Activated CD4-positive, alpha-beta T cell treated with anti-CD3 and anti-CD28 coated beads, Interleukin-2, Interleukin-6, amounts not matched to agents 100 ng/mL and 50 ng/mL, durations not matched to agents 16 hours and 8 hours (primary cell): ENCODE data around the gene MAPRE2.

Experiments used
- DNase-seq: peaks from one replicate; pipeline ENCODE4 v3.0.0-alpha.2; 2020

MAPRE2 gene

DNA sequence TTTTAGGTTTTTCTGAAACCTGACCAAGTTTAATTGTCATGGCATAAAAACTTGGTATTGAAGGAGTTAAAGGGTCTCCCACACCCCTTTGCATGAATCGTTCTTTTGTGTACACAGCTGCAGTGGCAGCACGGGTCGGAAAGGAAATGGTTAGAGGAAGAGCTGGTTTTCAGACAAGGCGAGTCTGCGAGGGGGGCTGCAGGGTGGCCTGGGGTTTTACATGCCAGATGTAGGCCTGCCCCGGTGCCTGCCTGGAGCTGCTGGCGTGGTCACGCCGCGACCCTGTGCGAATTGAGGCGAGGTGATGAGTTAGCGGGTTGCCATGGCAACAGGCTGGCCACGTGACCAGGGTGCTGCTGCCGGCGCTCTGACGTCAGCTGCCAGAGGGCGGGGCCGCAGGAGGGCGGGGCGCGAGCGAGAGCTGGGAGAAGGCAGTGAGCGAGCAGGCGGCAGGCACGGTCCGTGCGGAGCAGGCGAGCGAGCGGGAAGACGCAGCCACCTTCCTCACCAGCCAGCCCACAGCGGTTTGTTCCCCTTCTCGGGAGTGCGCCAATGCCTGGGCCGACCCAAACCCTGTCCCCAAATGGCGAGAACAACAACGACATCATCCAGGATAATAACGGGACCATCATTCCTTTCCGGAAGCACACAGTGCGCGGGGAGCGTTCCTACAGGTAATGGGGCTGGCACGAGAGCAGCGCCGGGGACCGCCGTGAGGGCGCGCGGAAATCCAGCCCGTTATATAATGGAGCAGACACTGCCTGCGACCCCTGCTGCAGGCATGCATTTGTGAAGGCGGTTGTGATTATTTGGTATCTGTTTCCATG is at the start of gene MAPRE2:
Gene MAPRE2 (plus strand): TSS at position 426 of the 827 bp plus-strand sequence. CDS start 127 bp downstream, at position 553.
- peak; percentile 99 for DNase-seq

DNA sequence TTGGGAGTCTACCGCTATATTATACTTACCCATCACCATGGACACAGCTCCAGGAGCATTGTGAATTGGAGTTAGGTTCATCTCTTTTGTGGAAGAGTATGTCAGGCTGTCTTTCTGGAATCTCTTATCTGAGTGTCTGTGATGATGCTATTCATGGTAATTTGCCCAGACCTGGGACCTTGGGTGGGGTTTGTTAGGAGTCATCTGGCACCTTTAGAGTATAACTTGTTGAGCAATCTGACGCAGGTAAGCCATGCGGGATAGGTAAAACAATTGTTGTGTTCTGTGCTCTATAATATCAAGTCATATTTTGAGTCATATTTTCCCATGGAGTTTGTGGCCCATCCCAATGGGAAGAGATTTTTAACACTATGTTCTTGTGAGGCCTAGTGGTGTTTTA is 49.7 kb upstream of the MAPRE2 start:
- DNase-seq, result no peak

DNA sequence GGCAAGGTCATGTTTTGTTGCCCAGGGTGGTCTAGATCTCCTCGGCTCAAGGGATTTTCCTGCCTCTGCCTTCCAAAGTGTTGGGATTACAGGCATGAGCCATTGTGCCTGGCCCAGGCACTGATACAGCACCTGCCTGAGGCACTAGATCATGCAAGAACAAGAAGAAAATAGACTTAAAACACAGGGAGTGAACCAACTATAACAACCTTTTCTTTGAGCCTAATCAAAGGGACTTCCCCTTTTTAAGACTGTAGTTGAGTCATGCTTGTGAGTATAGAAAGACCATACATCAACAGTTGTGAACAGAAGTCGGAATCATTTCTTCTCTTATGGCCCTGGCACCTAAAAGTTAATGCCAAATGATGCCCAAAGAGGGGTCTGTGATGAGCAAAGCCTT is 47.9 kb upstream of the MAPRE2 start:
- DNase-seq, result no peak

DNA sequence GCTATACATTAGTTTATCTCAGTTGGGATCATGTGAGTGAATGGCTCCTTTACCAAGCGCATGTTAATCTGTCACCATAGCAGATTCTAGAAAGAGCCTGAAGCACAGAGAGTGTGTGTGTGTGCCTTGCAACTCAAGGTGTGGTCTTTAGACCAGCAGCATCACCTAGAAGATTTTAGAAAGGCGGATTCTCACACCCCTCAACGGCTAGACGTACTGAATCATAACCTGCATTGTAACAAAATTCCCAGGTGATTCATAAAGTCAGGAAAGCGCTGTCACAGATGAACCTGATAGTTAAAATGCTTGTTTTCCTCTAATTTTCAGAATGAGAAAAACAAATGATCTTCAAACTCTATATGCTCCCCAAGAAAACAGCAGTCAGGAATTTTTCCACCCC is 45.5 kb upstream of the MAPRE2 start:
- DNase-seq, result no peak

DNA sequence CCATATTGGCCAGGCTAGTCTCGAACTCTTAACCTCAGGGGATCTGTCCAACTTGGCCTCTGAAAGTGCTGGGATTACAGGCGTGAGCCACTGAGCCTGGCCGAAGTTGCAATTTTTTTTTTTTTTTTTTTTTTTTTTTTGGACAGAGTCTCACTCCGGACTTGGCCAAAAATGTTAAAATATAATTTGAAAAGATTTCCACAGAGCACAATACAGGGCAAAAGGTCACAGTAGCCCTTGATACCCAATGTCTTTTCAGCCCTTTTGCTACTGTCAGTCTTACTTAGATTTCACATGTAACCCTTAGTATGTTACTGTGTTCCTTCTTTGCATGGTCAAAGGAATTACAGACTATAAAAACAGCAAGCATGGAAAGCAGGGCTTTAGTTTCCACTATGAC is 42.6 kb upstream of the MAPRE2 start:
- no peak for DNase-seq

DNA sequence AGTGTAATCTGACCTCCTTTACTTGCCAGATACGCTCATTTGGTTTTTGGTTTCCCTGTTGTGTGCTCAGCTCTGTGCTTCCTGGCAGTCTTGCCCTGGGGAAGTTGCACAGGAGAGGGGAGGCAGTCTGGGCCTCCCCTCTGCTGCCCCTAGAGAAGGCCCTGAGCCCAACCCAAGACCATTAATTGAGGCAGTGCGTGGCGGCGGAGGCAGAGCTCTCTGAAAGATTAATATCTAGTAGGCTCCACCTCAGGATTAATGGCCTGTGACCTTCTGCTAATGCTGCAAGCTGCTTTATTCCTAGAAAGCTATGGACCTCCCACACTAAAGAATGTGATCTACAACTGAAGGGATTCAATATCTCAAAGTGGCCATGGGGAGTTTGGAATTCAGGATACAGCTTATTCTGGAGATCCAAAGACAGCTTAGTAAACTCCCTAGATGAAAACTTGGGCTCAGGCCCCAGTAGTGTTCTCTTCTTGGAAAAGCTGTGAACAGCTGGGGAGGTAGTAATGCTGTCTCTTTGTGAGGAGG is 41.4 kb upstream of the MAPRE2 start:
- DNase-seq, result no peak

DNA sequence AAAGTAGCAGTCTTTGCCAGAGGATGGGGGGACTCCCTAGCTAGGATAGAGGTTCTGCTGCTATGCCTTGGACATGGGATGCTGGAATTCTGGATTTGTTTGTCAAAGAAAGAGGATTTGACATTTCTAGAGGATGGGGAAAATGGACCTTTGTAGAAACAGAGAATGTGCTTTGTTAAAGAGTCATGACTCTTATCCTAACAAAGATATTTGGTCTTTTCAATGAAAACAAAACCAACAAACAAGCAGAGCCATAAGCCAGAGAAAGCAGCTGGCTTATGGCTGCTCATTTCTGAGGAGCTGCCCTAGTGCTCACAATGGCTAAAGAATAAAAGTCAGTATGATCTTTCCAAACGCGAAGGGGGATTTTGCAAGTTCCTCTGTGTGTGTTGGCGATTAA is 40.8 kb upstream of the MAPRE2 start:
- no peak for DNase-seq

DNA sequence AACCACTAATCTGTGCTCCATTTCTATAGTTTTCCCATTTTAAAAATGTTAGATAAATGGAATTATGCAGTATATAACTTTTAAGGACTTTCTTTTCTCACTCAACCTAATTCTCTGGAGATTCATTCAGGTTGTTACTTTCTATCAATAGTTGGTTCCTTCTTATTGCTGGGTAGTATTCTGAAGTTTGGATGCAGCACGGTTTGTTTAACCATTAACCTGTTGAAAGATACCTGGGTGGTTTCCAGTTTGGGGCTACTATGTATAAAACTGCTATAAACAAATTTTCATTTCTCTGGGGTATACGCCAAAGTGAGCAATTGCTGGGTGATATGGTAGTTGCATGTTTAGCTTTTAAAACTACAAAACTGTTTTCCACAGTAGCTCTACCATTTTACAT is 39.1 kb upstream of the MAPRE2 start:
- DNase-seq, result no peak

DNA sequence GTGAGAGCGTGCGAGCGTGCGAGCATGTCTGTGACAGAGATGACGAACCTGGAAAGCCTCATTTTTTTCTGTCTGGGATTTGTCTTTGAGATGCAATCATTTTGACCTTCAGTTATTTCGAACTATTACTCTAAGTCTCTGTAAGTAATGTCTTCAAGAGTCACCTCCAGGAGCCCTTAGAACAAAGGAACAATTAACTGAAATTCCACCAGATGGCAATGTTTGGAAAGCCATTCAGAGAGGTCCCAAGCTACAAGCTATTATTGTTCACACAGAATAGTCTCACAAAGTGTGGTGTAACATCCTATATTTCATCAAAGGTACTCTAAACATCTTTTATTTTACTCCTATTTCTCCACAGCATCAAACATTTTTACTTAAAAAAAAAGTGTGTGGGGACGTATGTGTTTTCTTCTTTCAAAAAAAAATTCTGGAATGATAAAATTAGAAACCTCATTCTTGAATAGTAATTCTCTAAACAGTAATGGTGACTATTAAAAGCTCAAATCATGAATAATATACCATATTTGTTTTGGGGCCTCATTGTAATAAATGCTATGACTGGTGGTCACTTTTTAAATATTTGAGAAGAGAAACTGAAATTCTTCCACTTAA is 35.1 kb upstream of the MAPRE2 start:
- DNase-seq, result peak; percentile 58

DNA sequence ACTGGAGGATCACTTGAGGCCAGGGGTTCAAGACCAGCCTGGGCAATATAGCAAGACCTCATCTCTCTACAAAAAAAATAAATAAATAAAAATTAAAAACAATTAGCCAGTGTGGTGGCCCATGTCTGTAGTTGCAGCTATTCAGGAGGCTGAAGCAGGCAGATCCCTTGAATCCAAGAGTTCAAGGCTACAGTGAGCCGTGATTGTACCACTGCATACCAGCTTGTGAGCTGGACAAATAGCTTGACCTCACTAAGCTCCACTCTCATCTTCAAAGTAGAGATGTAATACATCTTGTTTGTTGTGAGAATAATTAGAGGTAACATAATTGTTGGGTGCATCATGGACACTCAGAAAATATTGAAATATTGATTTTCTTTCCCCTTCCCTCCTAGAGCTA is 31.1 kb upstream of the MAPRE2 start:
- no peak for DNase-seq

DNA sequence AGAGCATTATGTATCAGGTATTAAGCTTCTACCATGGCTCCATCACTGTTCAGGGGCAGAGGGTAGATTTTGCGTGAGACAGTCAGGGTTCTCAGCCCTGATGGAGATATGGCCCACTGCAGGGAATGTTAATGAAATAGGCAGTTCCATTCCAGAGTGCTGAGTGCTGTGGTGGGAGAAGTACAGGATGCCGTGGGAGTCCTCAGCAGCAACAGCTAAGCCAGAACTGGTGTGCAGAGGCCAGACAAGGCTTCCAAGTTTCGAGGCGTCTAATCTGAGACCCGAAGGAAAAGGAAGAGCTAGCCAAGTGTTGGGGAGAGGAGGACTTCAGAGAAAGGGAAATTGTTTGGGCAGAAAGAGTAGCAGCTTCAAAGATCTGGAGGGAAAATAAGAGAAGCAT is 30.2 kb upstream of the MAPRE2 start:
- no peak for DNase-seq

DNA sequence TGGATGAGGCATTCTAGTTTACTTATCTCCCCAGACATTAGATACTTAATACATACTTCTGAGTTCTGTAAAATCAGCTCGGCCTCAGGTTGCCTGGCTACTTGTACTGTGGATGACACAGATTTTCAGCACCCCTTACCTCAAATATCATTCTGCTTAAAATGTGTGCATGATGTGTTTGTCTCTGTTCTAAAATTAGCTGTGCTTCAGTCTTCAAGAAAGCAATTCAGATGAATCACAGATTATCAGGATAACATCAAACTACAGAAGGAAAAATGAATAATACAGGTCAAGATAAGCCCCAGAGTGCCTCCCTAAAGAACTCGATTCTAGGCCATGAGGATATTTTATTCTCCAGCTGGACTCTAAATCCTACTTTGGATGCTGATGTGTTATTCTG is 21.3 kb upstream of the MAPRE2 start:
- DNase-seq, result no peak

DNA sequence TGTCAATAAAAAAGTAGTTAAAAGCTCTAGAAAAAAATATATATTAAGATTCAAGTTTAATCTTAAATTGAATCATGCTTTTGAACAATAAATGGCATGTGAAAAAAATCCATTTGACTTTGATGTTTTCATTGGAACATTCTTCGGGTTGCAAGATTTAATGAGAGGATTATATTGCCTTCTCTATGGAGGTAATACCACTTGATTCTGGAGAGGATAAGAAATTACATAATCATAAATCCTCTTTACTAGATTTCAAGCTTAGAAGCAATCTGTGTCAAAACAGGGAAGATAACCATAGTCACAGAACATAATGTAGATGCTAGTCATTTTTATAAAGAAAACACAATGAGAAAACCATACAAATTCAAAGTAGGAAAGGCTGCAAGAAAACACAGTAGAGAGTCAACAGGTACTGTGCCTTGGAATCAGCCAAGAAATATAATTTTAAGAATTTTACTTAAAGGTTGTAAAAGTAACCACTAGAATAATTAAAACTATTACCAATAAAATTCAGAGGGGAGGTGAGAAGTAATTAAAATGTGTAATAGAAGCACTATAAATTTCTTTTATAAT is 18.7 kb upstream of the MAPRE2 start:
- DNase-seq, result no peak

DNA sequence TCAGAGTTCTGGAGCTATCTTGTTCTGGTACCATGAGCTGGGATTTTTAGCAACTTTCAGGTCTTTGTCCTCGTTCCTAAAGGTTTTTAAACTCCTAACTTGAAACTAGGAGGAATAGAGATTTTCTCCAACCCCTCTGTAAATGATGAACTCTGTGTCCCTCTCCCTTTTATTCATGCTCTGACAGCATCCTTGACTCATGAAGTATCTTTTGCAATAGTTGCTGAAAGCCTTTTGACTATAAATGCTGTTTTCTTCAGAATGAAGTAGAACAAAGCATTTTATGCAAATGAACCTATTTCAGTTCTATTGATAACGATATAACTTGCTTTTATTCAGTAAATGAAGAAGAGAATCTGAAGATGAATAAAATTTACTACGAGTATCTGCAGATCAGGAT is 17.0 kb upstream of the MAPRE2 start:
- no peak for DNase-seq

DNA sequence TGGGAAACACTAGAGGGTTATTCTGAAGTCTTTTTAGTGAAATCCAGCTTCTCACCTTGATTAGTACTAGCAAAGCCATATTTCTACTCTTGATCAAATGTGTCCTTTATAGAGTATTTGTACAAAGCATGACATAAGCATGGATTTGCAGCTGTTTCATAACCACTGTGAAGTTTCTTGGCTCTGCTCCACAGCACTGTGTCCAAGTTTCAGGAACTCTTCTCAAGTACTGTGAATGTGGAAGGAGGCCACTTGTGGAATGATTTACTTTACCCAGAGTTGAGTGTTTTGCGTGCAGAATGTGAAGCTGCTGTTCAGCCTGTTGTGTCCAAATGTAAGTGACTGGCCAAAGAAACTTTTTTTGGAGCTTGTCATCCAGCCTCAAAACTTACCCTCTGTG is 16.2 kb upstream of the MAPRE2 start:
- DNase-seq, result no peak

DNA sequence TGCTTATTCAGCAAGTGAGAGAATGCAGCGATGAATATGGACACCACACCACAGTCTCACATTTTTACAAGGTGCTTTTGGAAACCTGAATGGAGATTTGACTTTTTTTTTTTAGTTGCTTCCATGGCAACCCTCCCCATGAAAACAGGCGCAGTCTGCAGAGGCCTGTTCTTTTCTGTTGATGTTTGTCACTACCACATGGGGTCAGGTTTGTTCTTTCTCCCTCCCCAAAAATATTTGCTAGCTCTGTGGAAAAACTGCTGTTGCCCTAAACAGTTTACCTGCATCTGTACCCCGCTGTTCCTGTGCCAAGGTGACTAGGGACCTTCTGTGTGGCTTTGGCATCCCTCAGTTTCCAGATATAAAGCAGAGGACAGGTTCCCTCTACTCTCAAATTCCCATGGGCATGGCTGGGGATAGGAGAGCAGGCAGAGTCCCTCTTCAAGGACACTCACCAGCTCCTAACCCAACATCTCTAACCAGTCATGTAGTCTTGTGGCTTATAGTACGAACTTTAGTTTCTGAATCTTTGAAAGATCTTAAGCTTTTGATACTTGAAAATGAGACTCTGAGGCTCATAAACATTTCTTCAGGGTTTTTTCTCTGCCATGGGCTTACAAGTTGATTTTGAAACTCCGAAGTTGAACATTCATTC is 14.7 kb upstream of the MAPRE2 start:
- DNase-seq, result no peak

DNA sequence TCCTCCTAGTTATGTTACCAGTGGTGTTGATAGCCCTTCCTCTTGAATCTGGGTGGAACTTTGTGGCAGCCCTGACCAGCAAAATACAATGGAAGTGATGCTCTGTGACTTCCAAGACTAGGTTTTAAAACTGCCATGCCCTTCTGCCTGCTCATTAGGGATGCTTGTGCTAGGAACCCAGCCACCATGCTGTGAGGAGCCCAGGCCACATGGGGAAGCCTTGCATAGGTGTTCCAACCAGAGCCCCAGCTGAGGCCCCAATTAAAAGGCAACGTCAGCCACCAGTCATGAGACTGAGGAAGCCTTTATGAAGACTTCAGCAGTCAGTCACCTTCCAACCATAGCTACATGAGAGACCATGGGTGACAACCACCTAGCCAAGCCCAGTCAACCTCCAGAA is 14.0 kb upstream of the MAPRE2 start:
- no peak for DNase-seq

DNA sequence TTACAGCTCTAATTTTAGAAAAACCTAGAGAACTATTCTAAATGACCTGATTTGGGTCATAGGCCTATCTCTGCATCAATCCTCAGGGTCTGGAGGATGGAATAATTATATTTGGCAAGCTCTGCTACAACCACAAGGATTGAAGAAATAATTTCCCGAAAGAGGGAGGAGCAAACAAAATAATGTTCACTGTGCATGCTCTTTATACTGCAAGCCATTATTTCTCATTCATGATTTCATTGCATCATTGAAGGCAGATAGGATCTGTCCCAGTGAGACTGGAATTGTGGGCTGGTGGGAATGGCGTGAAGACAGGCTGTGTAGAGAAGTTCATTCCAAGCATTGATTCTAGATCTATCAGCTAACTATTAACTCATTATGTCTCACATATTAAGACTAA is 12.7 kb upstream of the MAPRE2 start:
- DNase-seq, result no peak

DNA sequence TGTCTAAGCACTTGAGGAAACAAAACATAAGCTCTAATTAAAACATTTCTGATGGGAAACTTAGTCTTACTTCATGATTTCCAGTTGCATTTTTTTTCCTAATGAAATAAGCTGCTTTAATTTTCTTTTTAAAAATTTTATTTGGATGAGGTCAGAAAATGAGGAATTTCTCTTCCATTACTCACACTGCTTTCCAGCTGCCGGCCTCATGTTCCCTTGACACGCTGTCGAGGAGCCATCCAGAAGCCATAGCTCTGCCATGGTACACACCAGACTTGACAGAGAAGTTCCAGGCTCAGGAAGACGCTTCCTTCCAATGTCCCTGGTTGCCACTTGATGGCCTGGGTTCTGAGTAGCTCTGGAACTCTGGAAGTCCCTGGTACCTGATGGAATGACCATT is 12.1 kb upstream of the MAPRE2 start:
- DNase-seq, result no peak

DNA sequence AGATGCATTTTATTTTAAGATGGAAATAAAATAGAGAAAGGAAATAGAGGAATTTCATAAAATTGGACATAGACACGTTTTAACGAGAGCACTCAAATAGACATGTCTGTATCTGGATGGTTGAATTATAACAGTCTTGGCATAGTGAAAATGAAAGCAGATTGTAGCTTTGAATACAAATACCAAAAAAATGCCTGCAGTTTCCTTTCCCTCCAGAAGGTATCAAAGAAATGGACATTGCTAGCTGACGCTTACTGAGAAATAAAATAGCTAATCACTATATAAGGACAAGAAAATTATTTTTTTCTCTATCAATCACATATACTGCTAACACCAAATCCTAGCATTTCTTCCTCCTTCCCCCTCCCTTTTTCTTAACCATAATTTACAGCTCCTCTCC is 11.4 kb upstream of the MAPRE2 start:
- peak; percentile 47 for DNase-seq

DNA sequence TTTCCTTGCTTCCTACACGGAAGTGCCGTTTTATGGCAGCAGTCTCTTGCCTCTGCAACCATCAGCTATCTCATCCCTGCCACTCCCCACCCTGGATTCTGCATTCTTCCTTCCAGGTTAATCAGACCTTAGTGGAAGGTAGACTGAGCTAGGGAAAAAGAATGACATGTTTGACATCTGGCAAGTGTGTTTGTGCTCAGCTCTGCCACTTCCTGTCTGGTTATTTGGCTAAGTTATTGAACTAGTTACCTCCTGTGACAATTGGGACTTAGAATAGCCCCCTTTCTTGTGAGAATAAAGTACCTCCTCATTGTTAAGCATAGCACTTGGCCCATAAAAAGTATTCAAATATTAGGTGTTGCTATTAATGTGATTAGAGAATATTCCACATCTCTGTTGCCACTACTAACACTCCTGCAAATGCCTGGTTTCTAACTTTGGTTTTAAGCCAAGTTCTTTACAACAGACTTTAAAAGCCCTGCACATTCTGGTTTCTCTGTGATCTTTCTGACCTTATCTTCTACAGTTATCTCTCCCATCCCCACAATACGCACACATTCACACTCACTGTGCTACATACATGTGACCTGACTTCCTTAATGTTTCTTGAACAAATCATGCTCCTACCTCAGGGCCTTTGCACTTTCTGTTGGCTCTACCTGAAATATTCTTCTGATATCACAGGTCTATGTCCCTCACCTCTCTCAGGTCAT is 10.8 kb upstream of the MAPRE2 start:
- DNase-seq, result no peak

DNA sequence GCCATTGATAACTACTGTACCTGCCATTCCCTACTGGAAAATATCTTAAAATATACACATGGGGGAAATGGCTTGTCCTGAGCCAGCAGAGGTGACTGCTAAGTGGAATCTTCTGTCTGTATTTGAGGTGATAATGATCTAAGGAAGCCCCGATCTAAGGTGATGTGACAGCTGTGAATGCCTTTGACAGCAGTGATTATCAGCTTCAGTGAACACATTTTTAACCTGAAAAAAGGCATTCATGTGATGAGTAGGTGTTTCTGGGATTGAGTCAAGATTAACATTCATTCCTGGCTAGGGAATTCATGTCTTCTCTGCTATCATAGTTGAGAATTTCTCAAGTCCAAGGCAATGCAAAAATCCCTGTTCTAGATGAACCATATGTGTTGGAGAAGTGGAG is 9.1 kb upstream of the MAPRE2 start:
- no peak for DNase-seq

DNA sequence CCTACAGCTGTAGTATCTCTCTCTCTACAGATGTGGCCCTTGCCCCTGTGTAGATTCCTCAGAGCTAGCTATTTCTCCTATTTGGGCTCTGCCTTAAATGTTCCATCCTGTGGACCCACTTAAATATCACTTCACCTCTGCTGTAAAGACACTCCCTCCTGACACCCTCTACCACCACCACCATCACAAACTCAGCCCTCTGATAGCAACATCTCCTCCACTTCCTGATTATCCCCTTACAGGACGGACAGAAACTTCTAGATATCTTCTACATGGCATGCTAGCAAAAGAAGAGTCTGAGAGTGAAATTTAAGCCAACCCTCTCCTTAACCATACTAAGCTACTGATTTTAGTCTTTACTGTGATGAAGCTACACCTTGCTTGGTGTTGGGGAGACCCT is 3.2 kb upstream of the MAPRE2 start:
- no peak for DNase-seq
